Chondrocyte (in vitro differentiated cells): ENCODE measurements around the gene RER1. TPM values are rescaled to one million over a fixed set of nuclear protein-coding genes. Genes with fewer than 3 reads are reported as not detected.
A peak's percentile ranks its signal among the peaks of the same experiment; 100 is the strongest.

Experiments
- DNase-seq: peaks from one replicate; pipeline ENCODE4 v3.0.0; 2021; ENCODE audit warnings: mixed read lengths, low spot score
- H3K27ac Mint-ChIP-seq: one replicate; pipeline ENCODE4 v1.8.0; 2021; ENCODE audit warnings: mild to moderate bottlenecking, moderate library complexity, mixed read lengths; ENCODE audit not compliant: unreplicated experiment
- H3K27me3 Mint-ChIP-seq: 2 replicates; pipeline ENCODE4 v1.8.0; 2021; ENCODE audit warnings: low read depth, mixed read lengths
- H3K36me3 Mint-ChIP-seq: 2 replicates; pipeline ENCODE4 v1.8.0; 2021; ENCODE audit warnings: low read depth, mixed read lengths
- H3K4me1 Mint-ChIP-seq: 2 replicates; pipeline ENCODE4 v1.8.0; 2021; ENCODE audit warnings: low read depth, mild to moderate bottlenecking, mixed read lengths
- H3K4me3 Mint-ChIP-seq: one replicate; pipeline ENCODE4 v1.8.0; 2021; ENCODE audit warnings: mild to moderate bottlenecking, moderate library complexity, mixed read lengths; ENCODE audit not compliant: unreplicated experiment
- H3K9me3 Mint-ChIP-seq: 2 replicates; pipeline ENCODE4 v1.8.0; 2021; ENCODE audit warnings: low read depth, mixed read lengths
- CTCF ChIP-seq: fragments of 200-600 bp; sonication (generic); IDR thresholded peaks from 2 replicates; pipeline ENCODE4 v1.5.0; 2021; ENCODE audit warnings: antibody characterized with exemption, mild to moderate bottlenecking, moderate library complexity
- total RNA-seq: library from RNA; stranded (reverse); gene quantifications from 3 replicates; pipeline ENCODE4 v1.2.1, GENCODE V29; 2021

Gene RER1
- total RNA-seq, 1 donor from 2014 or later, result 158 TPM

DNA sequence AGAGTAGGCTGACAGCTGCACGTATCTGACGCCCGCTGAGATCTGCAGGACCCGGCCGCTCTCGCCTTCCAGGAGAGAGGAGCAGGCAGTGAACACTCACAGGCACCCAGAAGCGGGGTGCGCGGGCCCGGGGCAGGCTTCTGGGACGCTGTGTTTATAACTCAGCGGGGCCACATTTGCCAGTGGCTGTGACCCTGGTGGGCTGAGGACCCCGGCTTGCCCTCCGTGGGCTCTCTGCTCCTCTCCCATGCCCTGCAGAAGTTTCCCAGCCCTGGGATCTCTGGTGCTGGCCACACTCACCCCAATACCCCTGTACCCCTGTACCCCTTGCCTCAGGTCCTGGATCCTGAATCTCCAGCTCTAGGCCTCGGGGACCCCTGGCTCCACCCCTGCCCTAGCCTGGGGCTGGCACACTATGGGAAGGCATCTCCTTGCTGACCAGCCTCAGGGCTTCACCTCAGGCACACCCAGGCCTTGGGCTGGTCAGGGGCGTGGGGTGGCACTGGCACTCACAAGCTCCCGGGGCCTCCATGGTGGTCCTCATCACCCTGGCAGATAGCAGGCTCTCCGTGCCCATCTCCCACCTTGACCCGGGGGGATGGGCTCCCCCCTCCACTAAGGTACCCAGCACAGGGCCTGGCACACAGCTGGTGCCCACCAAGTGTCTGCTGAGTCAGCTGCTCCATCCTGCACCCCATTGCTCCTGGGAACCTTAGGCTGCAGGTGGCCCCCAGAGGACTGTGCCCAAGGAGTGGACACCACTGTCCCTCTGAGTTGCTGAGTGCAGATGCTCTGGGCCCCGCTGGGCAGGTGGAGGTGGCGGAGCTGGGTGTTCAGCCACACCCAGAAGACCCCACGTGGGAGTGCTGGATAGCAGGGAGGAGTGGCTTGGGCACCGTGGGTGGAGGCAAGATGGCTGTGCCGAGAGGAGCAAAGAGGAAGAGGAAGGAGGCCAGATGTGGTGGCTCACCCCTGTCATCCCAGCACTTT lies 32.7 kb upstream of the RER1 start:
- peak; percentile 86 for DNase-seq
- peaks cover 19% of the 10 kb centered on the region for H3K4me1 Mint-ChIP-seq
- H3K36me3 Mint-ChIP-seq, result peaks cover 6% of the 10 kb centered on the region
- TF ChIP-seq CTCF, result no peak
- H3K4me3 Mint-ChIP-seq, result no peak overlapping the region
- H3K27me3 Mint-ChIP-seq, result no peaks in the 10 kb centered on the region
- H3K9me3 Mint-ChIP-seq, result peaks cover 15% of the 10 kb centered on the region
- H3K27ac Mint-ChIP-seq, result no peak overlapping the region

- peaks cover 17% of the 10 kb centered on the region for H3K9me3 Mint-ChIP-seq
- peak; percentile 41 for DNase-seq
- no peak overlapping the region for H3K4me3 Mint-ChIP-seq
- H3K27me3 Mint-ChIP-seq, result no peaks in the 10 kb centered on the region
- H3K27ac Mint-ChIP-seq, result no peak overlapping the region
- peaks cover 8% of the 10 kb centered on the region for H3K36me3 Mint-ChIP-seq
- peaks cover 14% of the 10 kb centered on the region for H3K4me1 Mint-ChIP-seq
- no peak for TF ChIP-seq CTCF
Measured at GRCh38 chr1:2360588-2361364, 30.9 kb upstream of the RER1 start.

GRCh38 chr1:2363847-2364513 lies 27.7 kb upstream of the RER1 start:
- no peaks in the 10 kb centered on the region for H3K27me3 Mint-ChIP-seq
- peaks cover 14% of the 10 kb centered on the region for H3K4me1 Mint-ChIP-seq
- H3K4me3 Mint-ChIP-seq, result no peak overlapping the region
- TF ChIP-seq CTCF, result no peak
- no peak for DNase-seq
- no peak overlapping the region for H3K27ac Mint-ChIP-seq
- peaks cover 17% of the 10 kb centered on the region for H3K9me3 Mint-ChIP-seq
- H3K36me3 Mint-ChIP-seq, result peaks cover 8% of the 10 kb centered on the region

GRCh38 chr1:2368053-2368744 lies 23.4 kb upstream of the RER1 start:
- H3K4me1 Mint-ChIP-seq, result peaks cover 10% of the 10 kb centered on the region
- no peaks in the 10 kb centered on the region for H3K27me3 Mint-ChIP-seq
- H3K27ac Mint-ChIP-seq, result no peak overlapping the region
- no peak for TF ChIP-seq CTCF
- DNase-seq, result peak; percentile 21
- no peak overlapping the region for H3K4me3 Mint-ChIP-seq
- H3K36me3 Mint-ChIP-seq, result peaks cover 7% of the 10 kb centered on the region
- H3K9me3 Mint-ChIP-seq, result peaks cover 6% of the 10 kb centered on the region
